Measurements from ENCODE around the gene ZNF503. TPM values are rescaled to one million over a fixed set of nuclear protein-coding genes. Genes with fewer than 3 reads are reported as not detected.

ZNF503 gene
- total and polyA plus RNA-seq, 3 experiments from 2014 or later = 0.07 to 0.13 TPM; not detected in 1

DNA sequence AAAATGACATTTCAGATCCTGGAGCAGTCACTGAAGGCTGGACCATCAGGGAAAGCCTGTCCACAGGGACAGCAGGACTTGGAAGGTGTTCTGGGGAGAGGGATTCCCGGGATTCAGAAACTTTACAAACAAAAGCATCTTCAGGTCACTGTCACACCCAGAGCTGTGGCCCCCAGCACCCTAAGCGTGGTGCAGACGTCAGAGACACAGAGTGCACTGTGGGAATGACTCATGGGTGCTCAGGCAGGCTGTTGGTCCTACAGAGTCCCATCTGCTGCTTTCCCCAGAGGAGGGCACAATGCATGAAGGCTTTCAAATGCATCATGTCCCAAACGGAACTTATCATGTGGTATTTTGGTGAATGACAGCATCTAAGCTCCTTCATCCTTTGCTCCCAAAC is 16.7 kb upstream of the ZNF503 start:
- H3K36me3 Mint-ChIP-seq = no peaks in the 10 kb centered on the region
- ChIA-PET CTCF (no interaction called here), POLR2A (no interaction called here)
- H3K4me1 Mint-ChIP-seq = no peaks in the 10 kb centered on the region
- H3K4me3 Mint-ChIP-seq = no peak overlapping the region
- peaks cover 16 to 46% of the 10 kb centered on the region in 2 donors for H3K27me3 Mint-ChIP-seq
- Histone ChIP-seq H3K27ac (ENCODE audit: low read depth, low read length) (no peak overlapping the region), H3K36me3 (ENCODE audit: insufficient read depth, low read length) (no peaks in the 10 kb centered on the region), H3K4me1 (ENCODE audit: insufficient read depth, low read length) (no peaks in the 10 kb centered on the region), H3K9me3 (ENCODE audit: low read length) (no peaks in the 10 kb centered on the region), H3K27me3 (ENCODE audit: insufficient read depth, low read length, poor library complexity, severe bottlenecking) (no peaks in the 10 kb centered on the region), H3K4me3 (ENCODE audit: low read length) (no peak overlapping the region)
- H3K27ac Mint-ChIP-seq = no peak overlapping the region
- peaks cover 0 to 3% (median 0%) of the 10 kb centered on the region in 5 donors for H3K9me3 Mint-ChIP-seq
- no peak for DNase-seq

GRCh38 chr10:75417522-75417927 is 16.0 kb upstream of the ZNF503 start:
- ChIA-PET POLR2A (no interaction called here), CTCF (no interaction called here)
- Histone ChIP-seq H3K4me3 (ENCODE audit: low read length) (no peak overlapping the region), H3K4me1 (ENCODE audit: insufficient read depth, low read length) (no peaks in the 10 kb centered on the region), H3K27me3 (ENCODE audit: insufficient read depth, low read length, poor library complexity, severe bottlenecking) (no peaks in the 10 kb centered on the region), H3K9me3 (ENCODE audit: low read length) (no peaks in the 10 kb centered on the region), H3K27ac (ENCODE audit: low read depth, low read length) (no peak overlapping the region), H3K36me3 (ENCODE audit: insufficient read depth, low read length) (no peaks in the 10 kb centered on the region)
- no peak for DNase-seq
- no peak overlapping the region for H3K4me3 Mint-ChIP-seq
- H3K27me3 Mint-ChIP-seq = peaks cover 17 to 50% of the 10 kb centered on the region in 2 donors
- no peaks in the 10 kb centered on the region for H3K4me1 Mint-ChIP-seq
- no peak overlapping the region for H3K27ac Mint-ChIP-seq
- no peaks in the 10 kb centered on the region for H3K36me3 Mint-ChIP-seq
- H3K9me3 Mint-ChIP-seq = peaks cover 0 to 3% (median 0%) of the 10 kb centered on the region in 5 donors

DNA sequence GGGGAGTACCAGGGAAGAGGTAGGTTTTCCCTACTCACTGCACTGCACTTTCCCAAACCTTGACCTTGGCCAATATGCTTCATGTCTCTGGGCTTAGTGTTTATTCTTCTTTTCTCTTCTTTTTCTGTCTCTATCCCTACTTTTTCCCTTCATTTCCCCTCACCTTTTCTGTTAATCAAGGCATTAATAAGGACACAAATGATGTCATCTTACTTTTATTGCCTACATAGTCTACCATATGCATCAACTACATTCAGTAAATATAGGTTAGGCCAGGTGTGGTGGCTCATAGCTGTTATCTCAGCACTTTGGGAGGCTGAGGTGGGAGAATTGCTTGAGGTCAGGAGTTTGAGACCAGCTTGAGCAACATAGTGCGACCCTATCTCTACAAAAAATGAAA is 13.0 kb upstream of the ZNF503 start:
- Histone ChIP-seq H3K27me3 (ENCODE audit: insufficient read depth, low read length, poor library complexity, severe bottlenecking) (peaks cover 9% of the 10 kb centered on the region), H3K27ac (ENCODE audit: low read depth, low read length) (no peak overlapping the region), H3K4me1 (ENCODE audit: insufficient read depth, low read length) (no peaks in the 10 kb centered on the region), H3K4me3 (ENCODE audit: low read length) (no peak overlapping the region), H3K9me3 (ENCODE audit: low read length) (no peaks in the 10 kb centered on the region), H3K36me3 (ENCODE audit: insufficient read depth, low read length) (no peaks in the 10 kb centered on the region)
- H3K27ac Mint-ChIP-seq = no peak overlapping the region
- DNase-seq = no peak
- H3K4me3 Mint-ChIP-seq = no peak overlapping the region
- peaks cover 6 to 7% (median 7%) of the 10 kb centered on the region in 3 donors for H3K4me1 Mint-ChIP-seq
- ChIA-PET POLR2A (no interaction called here), CTCF (interaction anchor here (1.2 kb wide), 1 partner anchor 9 kb away, joined by 5 read pairs; no protein-coding TSS in a partner anchor)
- peaks cover 0 to 5% (median 3%) of the 10 kb centered on the region in 3 donors for H3K36me3 Mint-ChIP-seq
- H3K9me3 Mint-ChIP-seq = peaks cover 0 to 3% (median 2%) of the 10 kb centered on the region in 5 donors
- H3K27me3 Mint-ChIP-seq = peaks cover 28 to 67% of the 10 kb centered on the region in 2 donors

DNA sequence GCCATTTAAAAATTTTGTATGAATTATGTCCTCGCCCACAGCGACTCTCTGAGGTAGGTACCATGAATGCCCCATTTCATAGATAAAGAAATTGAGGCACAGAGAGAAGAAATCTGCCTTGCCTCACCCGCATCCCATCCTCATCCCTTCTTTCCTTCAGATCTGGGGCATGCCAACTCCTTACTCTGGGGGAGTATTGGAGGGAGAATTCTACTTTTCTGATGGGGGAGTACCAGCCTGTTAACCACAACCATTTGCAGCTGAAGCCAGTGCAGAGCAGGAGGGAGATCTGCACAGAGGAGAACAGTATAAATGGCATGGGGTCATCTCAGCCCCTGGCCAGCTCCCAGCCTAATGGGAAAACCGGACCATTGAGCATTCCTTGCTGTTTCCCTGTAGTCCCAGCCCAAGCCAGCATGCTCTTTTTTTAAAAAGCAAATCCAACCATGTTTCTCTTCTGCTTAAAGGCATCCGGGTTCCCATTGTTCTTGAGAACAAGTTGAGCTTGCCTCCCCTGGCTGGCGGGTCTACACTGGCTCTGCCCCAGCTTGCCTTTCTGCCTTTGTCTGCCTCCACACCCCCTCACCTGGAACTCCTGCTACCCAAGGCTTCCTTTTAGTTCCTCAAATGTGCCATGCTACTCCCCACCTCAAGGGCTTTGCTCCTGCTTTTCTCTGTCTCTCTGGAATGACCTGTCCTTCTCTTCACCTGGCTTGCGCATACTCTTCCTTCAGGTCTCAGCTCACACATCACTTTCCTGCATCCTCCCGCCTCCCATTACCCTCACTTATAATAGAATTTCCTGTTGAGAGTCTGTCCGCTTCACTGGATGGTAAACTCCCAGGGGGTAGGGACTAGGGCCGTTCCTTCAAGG is 8.8 kb upstream of the ZNF503 start:
- ChIA-PET POLR2A (no interaction called here), CTCF (no interaction called here)
- peaks cover 0 to 5% (median 2%) of the 10 kb centered on the region in 5 donors for H3K9me3 Mint-ChIP-seq
- DNase-seq = no peak
- peak overlapping the region in 1 of 8 donors; percentile 46 for H3K27ac Mint-ChIP-seq
- H3K27me3 Mint-ChIP-seq = peaks cover 48 to 70% of the 10 kb centered on the region in 2 donors
- Histone ChIP-seq H3K9me3 (ENCODE audit: low read length) (no peaks in the 10 kb centered on the region), H3K27me3 (ENCODE audit: insufficient read depth, low read length, poor library complexity, severe bottlenecking) (peaks cover 27% of the 10 kb centered on the region), H3K36me3 (ENCODE audit: insufficient read depth, low read length) (no peaks in the 10 kb centered on the region), H3K27ac (ENCODE audit: low read depth, low read length) (no peak overlapping the region), H3K4me1 (ENCODE audit: insufficient read depth, low read length) (peaks cover 5% of the 10 kb centered on the region), H3K4me3 (ENCODE audit: low read length) (no peak overlapping the region)
- peaks cover 0 to 5% (median 3%) of the 10 kb centered on the region in 3 donors for H3K36me3 Mint-ChIP-seq
- H3K4me3 Mint-ChIP-seq = peak overlapping the region; percentile 49 to 83 (median 75)
- peaks cover 19 to 30% (median 21%) of the 10 kb centered on the region in 3 donors for H3K4me1 Mint-ChIP-seq

DNA sequence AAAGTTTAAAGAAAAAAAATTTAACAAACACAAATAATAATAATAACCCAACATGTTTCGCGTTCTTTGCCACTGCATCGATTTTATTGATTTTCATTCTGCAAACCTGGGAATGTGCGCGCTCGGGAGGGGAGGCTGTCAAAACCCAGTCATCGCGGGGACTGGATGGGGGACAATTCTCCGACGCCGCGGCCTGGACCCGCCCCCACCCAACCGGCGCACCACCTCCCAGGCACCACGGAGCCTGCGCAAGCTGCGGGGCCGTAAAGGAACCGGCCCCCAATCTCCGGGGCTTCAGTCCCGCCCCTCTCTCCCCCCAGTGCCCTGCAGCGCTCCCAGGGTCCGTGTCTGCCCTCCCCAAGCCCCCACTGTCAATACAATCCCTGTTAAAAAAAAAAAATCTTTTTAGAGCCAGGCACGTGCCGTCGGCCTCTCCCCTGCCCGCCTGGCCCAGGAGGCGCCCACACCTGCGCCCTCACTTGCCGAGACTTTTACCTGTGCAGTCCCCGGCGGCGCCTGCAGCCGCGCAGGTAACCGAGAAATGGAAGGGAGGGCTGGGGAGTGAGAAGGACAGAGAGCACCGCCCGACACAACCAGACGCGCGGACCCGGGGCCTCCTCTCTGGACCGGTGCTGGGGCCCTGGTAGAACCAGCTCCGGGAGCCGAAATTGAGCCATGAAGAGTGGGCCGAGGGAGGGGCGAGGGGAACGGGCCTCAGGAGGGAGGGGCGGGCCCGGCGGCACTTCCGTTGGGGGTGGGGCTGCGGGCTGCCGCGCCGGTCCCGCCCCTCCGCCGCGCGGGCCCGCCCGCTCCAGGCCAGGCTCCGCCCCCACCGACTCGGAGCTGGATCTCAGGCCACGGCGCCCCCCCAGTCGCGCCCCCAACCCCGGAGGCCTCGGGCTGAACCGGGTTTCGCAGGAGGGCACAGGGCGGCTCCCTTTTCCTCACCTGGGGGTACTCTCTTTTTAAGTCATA is 7.6 kb upstream of the ZNF503 start:
- Mint-ChIP-seq H3K4me1 (peaks cover 19 to 31% (median 22%) of the 10 kb centered on the region in 3 donors), H3K27me3 (peaks cover 52 to 76% of the 10 kb centered on the region in 2 donors), H3K27ac (peak overlapping the region in 1 of 8 donors; percentile 12), H3K9me3 (peaks cover 0 to 5% (median 2%) of the 10 kb centered on the region in 5 donors), H3K4me3 (peak overlapping the region in 6 of 7 donors; percentile 65 to 83 (median 78)), H3K36me3 (peaks cover 0 to 5% (median 3%) of the 10 kb centered on the region in 3 donors)
- DNase-seq = peak in 1 of 5 donors; percentile 21
- peaks cover 27% of the 10 kb centered on the region for H3K27me3 ChIP-seq (ENCODE audit: insufficient read depth, low read length, poor library complexity, severe bottlenecking)
- peaks cover 5% of the 10 kb centered on the region for H3K4me1 ChIP-seq (ENCODE audit: insufficient read depth, low read length)
- H3K4me3 ChIP-seq (ENCODE audit: low read length) = peak overlapping the region; percentile 41
- H3K36me3 ChIP-seq (ENCODE audit: insufficient read depth, low read length) = no peaks in the 10 kb centered on the region
- POLR2A ChIA-PET = no interaction called here
- CTCF ChIA-PET = no interaction called here
- H3K9me3 ChIP-seq (ENCODE audit: low read length) = no peaks in the 10 kb centered on the region
- no peak overlapping the region for H3K27ac ChIP-seq (ENCODE audit: low read depth, low read length)

GRCh38 chr10:75408509-75408875 is 6.9 kb upstream of the ZNF503 start:
- no peaks in the 10 kb centered on the region for H3K9me3 ChIP-seq (ENCODE audit: low read length)
- H3K9me3 Mint-ChIP-seq = peaks cover 0 to 5% (median 2%) of the 10 kb centered on the region in 5 donors
- POLR2A ChIA-PET = no interaction called here

DNA sequence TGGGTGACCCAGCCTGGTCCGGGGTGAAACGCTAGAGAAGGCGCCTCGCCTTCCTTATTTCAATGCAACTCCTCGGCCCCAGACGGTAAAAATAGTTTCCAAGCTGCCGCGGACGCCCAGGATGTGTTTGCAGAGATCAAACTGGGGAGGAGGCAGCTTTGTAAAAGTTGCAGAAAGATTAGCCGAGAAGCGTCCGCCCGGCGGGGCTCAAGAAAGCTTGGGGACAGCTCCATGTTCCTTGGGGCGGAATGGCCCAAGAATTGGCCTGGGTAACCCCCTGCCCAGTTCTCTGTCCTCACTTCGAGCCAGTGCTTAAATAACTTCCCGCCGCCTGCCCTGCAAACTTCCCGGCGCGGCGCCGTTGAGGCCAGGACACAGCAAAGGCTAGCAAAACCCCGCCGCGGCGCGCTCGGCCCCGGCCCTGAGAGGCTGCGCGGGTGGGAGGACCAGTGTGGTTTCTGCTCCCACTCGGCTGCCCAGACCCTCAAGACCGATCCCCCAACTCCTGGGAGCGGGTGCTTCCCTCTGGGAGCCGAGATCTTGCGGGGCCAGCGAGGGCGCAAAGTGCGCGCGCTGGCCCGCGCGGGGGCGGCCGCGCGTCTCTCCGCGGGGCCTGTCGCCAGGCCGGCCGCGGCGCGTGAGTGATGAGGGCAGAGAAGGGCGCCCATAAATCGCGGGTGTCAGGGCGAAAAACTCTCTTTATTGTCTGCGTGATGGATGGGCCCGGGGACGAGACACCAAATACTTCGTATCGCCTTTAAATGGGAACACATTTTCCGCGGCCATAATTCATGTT is 6.3 kb upstream of the ZNF503 start:
- H3K9me3 Mint-ChIP-seq = peaks cover 0 to 5% (median 2%) of the 10 kb centered on the region in 5 donors
- peaks cover 25 to 42% (median 32%) of the 10 kb centered on the region in 3 donors for H3K4me1 Mint-ChIP-seq
- Histone ChIP-seq H3K4me3 (ENCODE audit: low read length) (no peak overlapping the region), H3K27me3 (ENCODE audit: insufficient read depth, low read length, poor library complexity, severe bottlenecking) (peaks cover 31% of the 10 kb centered on the region), H3K4me1 (ENCODE audit: insufficient read depth, low read length) (peaks cover 10% of the 10 kb centered on the region), H3K36me3 (ENCODE audit: insufficient read depth, low read length) (no peaks in the 10 kb centered on the region), H3K9me3 (ENCODE audit: low read length) (no peaks in the 10 kb centered on the region), H3K27ac (ENCODE audit: low read depth, low read length) (no peak overlapping the region)
- no peak for DNase-seq
- ChIA-PET POLR2A (no interaction called here), CTCF (no interaction called here)
- peaks cover 58 to 74% of the 10 kb centered on the region in 2 donors for H3K27me3 Mint-ChIP-seq
- H3K27ac Mint-ChIP-seq = no peak overlapping the region
- peak overlapping the region; percentile 60 to 85 (median 63) for H3K4me3 Mint-ChIP-seq
- peaks cover 0 to 5% (median 3%) of the 10 kb centered on the region in 3 donors for H3K36me3 Mint-ChIP-seq

More at GRCh38 chr10:75408509-75408875, 6.9 kb upstream of the ZNF503 start:
- H3K4me1 ChIP-seq (ENCODE audit: insufficient read depth, low read length) = peaks cover 5% of the 10 kb centered on the region
- peaks cover 31% of the 10 kb centered on the region for H3K27me3 ChIP-seq (ENCODE audit: insufficient read depth, low read length, poor library complexity, severe bottlenecking)
- Mint-ChIP-seq H3K36me3 (peaks cover 0 to 5% (median 3%) of the 10 kb centered on the region in 3 donors), H3K4me1 (peaks cover 21 to 36% (median 26%) of the 10 kb centered on the region in 3 donors), H3K27me3 (peaks cover 54 to 74% of the 10 kb centered on the region in 2 donors), H3K4me3 (peak overlapping the region in 6 of 7 donors; percentile 48 to 77 (median 64)), H3K27ac (no peak overlapping the region)
- H3K36me3 ChIP-seq (ENCODE audit: insufficient read depth, low read length) = no peaks in the 10 kb centered on the region
- no peak overlapping the region for H3K4me3 ChIP-seq (ENCODE audit: low read length)
- H3K27ac ChIP-seq (ENCODE audit: low read depth, low read length) = no peak overlapping the region
- no peak for DNase-seq
- CTCF ChIA-PET = no interaction called here
